ENCODE measurements around the gene RITA1. TPM values are rescaled to one million over a fixed set of nuclear protein-coding genes. Genes with fewer than 3 reads are reported as not detected.

RITA1 gene
- total RNA-seq, 1 donor from 2014 or later: 15.5 TPM

- H3K4me1 Mint-ChIP-seq (ENCODE audit: low read depth): peaks cover 5% of the 10 kb centered on the region
- no peak overlapping the region for H3K4me3 Mint-ChIP-seq (ENCODE audit: unreplicated experiment)
- H3K27me3 Mint-ChIP-seq (ENCODE audit: low read depth): no peaks in the 10 kb centered on the region
- no peak for TF ChIP-seq CTCF (IDR thresholded peaks at IDR 0.05)
- H3K36me3 Mint-ChIP-seq (ENCODE audit: low read depth): peaks cover 45% of the 10 kb centered on the region
- no peak overlapping the region for H3K27ac Mint-ChIP-seq (ENCODE audit: unreplicated experiment)
- DNase-seq (ENCODE audit: low spot score): no peak
- H3K9me3 Mint-ChIP-seq (ENCODE audit: low read depth): no peaks in the 10 kb centered on the region
These were observed 23.2 kb upstream of the RITA1 start for GRCh38 chr12:113162102-113163029.

GRCh38 chr12:113163030-113163360 is 22.5 kb upstream of the RITA1 start:
- TF ChIP-seq CTCF (IDR thresholded peaks at IDR 0.05): no peak
- H3K36me3 Mint-ChIP-seq (ENCODE audit: low read depth): peaks cover 43% of the 10 kb centered on the region
- no peak overlapping the region for H3K27ac Mint-ChIP-seq (ENCODE audit: unreplicated experiment)
- no peak for DNase-seq (ENCODE audit: low spot score)
- no peaks in the 10 kb centered on the region for H3K9me3 Mint-ChIP-seq (ENCODE audit: low read depth)
- H3K4me3 Mint-ChIP-seq (ENCODE audit: unreplicated experiment): no peak overlapping the region
- H3K4me1 Mint-ChIP-seq (ENCODE audit: low read depth): peaks cover 5% of the 10 kb centered on the region
- no peaks in the 10 kb centered on the region for H3K27me3 Mint-ChIP-seq (ENCODE audit: low read depth)

GRCh38 chr12:113164014-113164413 is 21.5 kb upstream of the RITA1 start:
- Mint-ChIP-seq H3K36me3 (ENCODE audit: low read depth) (peaks cover 44% of the 10 kb centered on the region), H3K9me3 (ENCODE audit: low read depth) (no peaks in the 10 kb centered on the region), H3K4me3 (ENCODE audit: unreplicated experiment) (no peak overlapping the region), H3K27ac (ENCODE audit: unreplicated experiment) (no peak overlapping the region), H3K4me1 (ENCODE audit: low read depth) (peaks cover 5% of the 10 kb centered on the region), H3K27me3 (ENCODE audit: low read depth) (no peaks in the 10 kb centered on the region)
- no peak for TF ChIP-seq CTCF (IDR thresholded peaks at IDR 0.05)
- no peak for DNase-seq (ENCODE audit: low spot score)

- no peak for TF ChIP-seq CTCF (IDR thresholded peaks at IDR 0.05)
- peaks cover 5% of the 10 kb centered on the region for H3K4me1 Mint-ChIP-seq (ENCODE audit: low read depth)
- no peaks in the 10 kb centered on the region for H3K9me3 Mint-ChIP-seq (ENCODE audit: low read depth)
- no peak overlapping the region for H3K27ac Mint-ChIP-seq (ENCODE audit: unreplicated experiment)
- DNase-seq (ENCODE audit: low spot score): no peak
- no peaks in the 10 kb centered on the region for H3K27me3 Mint-ChIP-seq (ENCODE audit: low read depth)
- no peak overlapping the region for H3K4me3 Mint-ChIP-seq (ENCODE audit: unreplicated experiment)
- peaks cover 39% of the 10 kb centered on the region for H3K36me3 Mint-ChIP-seq (ENCODE audit: low read depth)
These were observed 19.7 kb upstream of the RITA1 start for GRCh38 chr12:113165521-113166450.

GRCh38 chr12:113167868-113168267 is 17.7 kb upstream of the RITA1 start:
- H3K36me3 Mint-ChIP-seq (ENCODE audit: low read depth): peaks cover 39% of the 10 kb centered on the region
- DNase-seq (ENCODE audit: low spot score): no peak

More at GRCh38 chr12:113167868-113168267, 17.7 kb upstream of the RITA1 start:
- Mint-ChIP-seq H3K27me3 (ENCODE audit: low read depth) (no peaks in the 10 kb centered on the region), H3K4me3 (ENCODE audit: unreplicated experiment) (no peak overlapping the region), H3K9me3 (ENCODE audit: low read depth) (no peaks in the 10 kb centered on the region), H3K27ac (ENCODE audit: unreplicated experiment) (no peak overlapping the region), H3K4me1 (ENCODE audit: low read depth) (no peaks in the 10 kb centered on the region)
- TF ChIP-seq CTCF (IDR thresholded peaks at IDR 0.05): no peak
